OCI-LY3 (cell line): Measurements from ENCODE around the gene TIAM2.

Experiments
- EZH2phosphoT487 ChIP-seq: fragments of 200-600 bp; shearing (Covaris generic); IDR thresholded peaks from 2 replicates; pipeline ENCODE4 v1.6.1; 2018; ENCODE audit warnings: antibody characterized with exemption, mixed run types, low read depth
- TF ChIP-seq, protein P1 (sequence below): fragments of 200-600, 300-600 bp; sonication (generic); IDR thresholded peaks from 2 replicates; pipeline ENCODE4 v1.5.1; 2014; ENCODE audit warnings: antibody characterized with exemption, low read length, low read depth

- TF ChIP-seq, protein P1, sequence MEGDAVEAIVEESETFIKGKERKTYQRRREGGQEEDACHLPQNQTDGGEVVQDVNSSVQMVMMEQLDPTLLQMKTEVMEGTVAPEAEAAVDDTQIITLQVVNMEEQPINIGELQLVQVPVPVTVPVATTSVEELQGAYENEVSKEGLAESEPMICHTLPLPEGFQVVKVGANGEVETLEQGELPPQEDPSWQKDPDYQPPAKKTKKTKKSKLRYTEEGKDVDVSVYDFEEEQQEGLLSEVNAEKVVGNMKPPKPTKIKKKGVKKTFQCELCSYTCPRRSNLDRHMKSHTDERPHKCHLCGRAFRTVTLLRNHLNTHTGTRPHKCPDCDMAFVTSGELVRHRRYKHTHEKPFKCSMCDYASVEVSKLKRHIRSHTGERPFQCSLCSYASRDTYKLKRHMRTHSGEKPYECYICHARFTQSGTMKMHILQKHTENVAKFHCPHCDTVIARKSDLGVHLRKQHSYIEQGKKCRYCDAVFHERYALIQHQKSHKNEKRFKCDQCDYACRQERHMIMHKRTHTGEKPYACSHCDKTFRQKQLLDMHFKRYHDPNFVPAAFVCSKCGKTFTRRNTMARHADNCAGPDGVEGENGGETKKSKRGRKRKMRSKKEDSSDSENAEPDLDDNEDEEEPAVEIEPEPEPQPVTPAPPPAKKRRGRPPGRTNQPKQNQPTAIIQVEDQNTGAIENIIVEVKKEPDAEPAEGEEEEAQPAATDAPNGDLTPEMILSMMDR, result no peak
- TF ChIP-seq EZH2phosphoT487, result no peak
Observed at GRCh38 chr6:155301867-155302266, 306.8 kb downstream of the TIAM2 start.
